Measurements from ENCODE around the gene EPHA10.

DNA sequence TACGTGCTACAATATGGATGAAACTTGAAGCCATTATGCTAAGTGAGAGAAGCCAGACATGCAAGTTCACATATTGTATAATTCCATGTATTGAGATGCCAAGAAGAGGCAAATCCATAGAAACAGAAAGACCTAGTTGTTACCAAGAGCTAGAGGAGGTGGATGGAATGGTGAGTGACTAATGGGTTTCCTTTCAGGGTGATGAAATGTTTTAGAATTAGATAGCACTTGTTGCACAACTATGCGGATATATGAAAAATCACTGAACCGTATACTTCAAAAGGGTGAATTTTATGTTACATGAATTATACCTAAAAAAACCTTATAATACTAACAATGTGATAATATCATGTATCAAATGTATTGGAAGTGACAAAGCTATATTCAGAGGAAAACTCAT lies 18.1 kb downstream of the EPHA10 start:
- TF ChIP-seq POLR2AphosphoS5 (IDR thresholded peaks at IDR 0.05; ENCODE audit: low read depth, low read length) (no peak), TAF1 (IDR thresholded peaks at IDR 0.05; ENCODE audit: borderline replicate concordance, insufficient read depth, low read length) (no peak), REST (IDR thresholded peaks at IDR 0.05; ENCODE audit: insufficient read depth in 1 of 2, low read depth in 2 of 2, low read length in 2 of 2) (no peak), SIN3A (IDR thresholded peaks at IDR 0.05; ENCODE audit: borderline replicate concordance, insufficient read depth, low read length) (no peak)

Data from PFSK-1 (cell line).